ENCODE results near the gene SAMD10. TPM values are rescaled to one million over a fixed set of nuclear protein-coding genes. Genes with fewer than 3 reads are reported as not detected.
"Not testable (repeated sequence)": the region's sequence is repeated elsewhere in the genome, so short reads cannot be mapped to it uniquely, and the experiment has no call there.

Gene SAMD10
- total RNA-seq (2014; rRNA removed; shearing (Covaris generic)) = 0.08 TPM in 1 of 2 replicates, not detected in the other

- Histone ChIP-seq H3K36me3 (peaks cover 20% of the 10 kb centered on the region), H3K27me3 (peaks cover 2% of the 10 kb centered on the region; the same call in 1 of the 2 replicates), H3K9me3 (replicated peaks) (no peaks in the 10 kb centered on the region), H3K4me1 (peaks cover 18% of the 10 kb centered on the region), H3K4me3 (peak within 1 kb of the TSS; percentile 87), H3K27ac (peak within 1 kb of the TSS; percentile 86; the same call in 1 of the 2 replicates)
- peak in 1 of 2 experiments; percentile 48 for DNase-seq
Measured at GRCh38 chr20:63979557-63980316, at the start of gene SAMD10. Gene SAMD10 (minus strand): TSS chr20:63979642. CDS start chr20:63979467, 175 bp downstream.

- Histone ChIP-seq H3K9me3 (replicated peaks) (no peaks in the 10 kb centered on the region), H3K27me3 (no peaks in the 10 kb centered on the region), H3K4me1 (peaks cover 16% of the 10 kb centered on the region), H3K27ac (no peak overlapping the region), H3K4me3 (no peak overlapping the region), H3K36me3 (peaks cover 79% of the 10 kb centered on the region)
- no peak for DNase-seq
Measured at GRCh38 chr20:64027981-64028685, 48.7 kb upstream of the SAMD10 start.

GRCh38 chr20:64025826-64026412 is 46.5 kb upstream of the SAMD10 start:
- DNase-seq = no peak

GRCh38 chr20:64025101-64025825 is 45.8 kb upstream of the SAMD10 start:
- Histone ChIP-seq H3K27ac (no peak overlapping the region), H3K4me3 (no peak overlapping the region), H3K4me1 (peaks cover 5% of the 10 kb centered on the region), H3K9me3 (replicated peaks) (no peaks in the 10 kb centered on the region), H3K27me3 (no peaks in the 10 kb centered on the region), H3K36me3 (peaks cover 86% of the 10 kb centered on the region)
- no peak for DNase-seq

More at GRCh38 chr20:64025826-64026412, 46.5 kb upstream of the SAMD10 start:
- no peaks in the 10 kb centered on the region for H3K9me3 ChIP-seq (replicated peaks)
- H3K36me3 ChIP-seq = peaks cover 81% of the 10 kb centered on the region
- H3K4me1 ChIP-seq = peaks cover 11% of the 10 kb centered on the region
- H3K27ac ChIP-seq = no peak overlapping the region
- no peaks in the 10 kb centered on the region for H3K27me3 ChIP-seq
- no peak overlapping the region for H3K4me3 ChIP-seq

- Histone ChIP-seq H3K27me3 (no peaks in the 10 kb centered on the region), H3K4me1 (no peaks in the 10 kb centered on the region), H3K9me3 (replicated peaks) (no peaks in the 10 kb centered on the region), H3K36me3 (peaks cover 93% of the 10 kb centered on the region), H3K27ac (no peak overlapping the region), H3K4me3 (no peak overlapping the region)
- DNase-seq = no peak
Measured at GRCh38 chr20:64024141-64024990, 44.9 kb upstream of the SAMD10 start.

- H3K4me3 ChIP-seq = no peak overlapping the region
- H3K36me3 ChIP-seq = peaks cover 93% of the 10 kb centered on the region
- DNase-seq = no peak
- no peaks in the 10 kb centered on the region for H3K4me1 ChIP-seq
- H3K9me3 ChIP-seq (replicated peaks) = no peaks in the 10 kb centered on the region
- no peaks in the 10 kb centered on the region for H3K27me3 ChIP-seq
- H3K27ac ChIP-seq = no peak overlapping the region
Measured at GRCh38 chr20:64023361-64024140, 44.1 kb upstream of the SAMD10 start.

- Histone ChIP-seq H3K36me3 (peaks cover 93% of the 10 kb centered on the region), H3K27ac (no peak overlapping the region), H3K4me1 (no peaks in the 10 kb centered on the region), H3K27me3 (no peaks in the 10 kb centered on the region), H3K4me3 (no peak overlapping the region), H3K9me3 (replicated peaks) (no peaks in the 10 kb centered on the region)
- DNase-seq = no peak
Measured at GRCh38 chr20:64022671-64023360, 43.4 kb upstream of the SAMD10 start.

- Histone ChIP-seq H3K4me1 (no peaks in the 10 kb centered on the region), H3K36me3 (peaks cover 89% of the 10 kb centered on the region), H3K27ac (no peak overlapping the region), H3K4me3 (no peak overlapping the region), H3K9me3 (replicated peaks) (no peaks in the 10 kb centered on the region), H3K27me3 (no peaks in the 10 kb centered on the region)
- DNase-seq = no peak
Measured at GRCh38 chr20:64021124-64021975, 41.9 kb upstream of the SAMD10 start.

- Histone ChIP-seq H3K27me3 (no peaks in the 10 kb centered on the region), H3K36me3 (peaks cover 80% of the 10 kb centered on the region), H3K4me3 (no peak overlapping the region), H3K9me3 (replicated peaks) (no peaks in the 10 kb centered on the region), H3K4me1 (no peaks in the 10 kb centered on the region), H3K27ac (no peak overlapping the region)
- DNase-seq = no peak
Measured at GRCh38 chr20:64015635-64016034, 36.2 kb upstream of the SAMD10 start.

- H3K4me1 ChIP-seq; H3K27me3 ChIP-seq; H3K4me3 ChIP-seq; H3K9me3 ChIP-seq (replicated peaks); H3K27ac ChIP-seq; DNase-seq: not testable (repeated sequence)
- peaks cover 81% of the 10 kb centered on the region for H3K36me3 ChIP-seq
Measured at GRCh38 chr20:64012385-64013154, 33.1 kb upstream of the SAMD10 start.

GRCh38 chr20:64011366-64011779 is 31.9 kb upstream of the SAMD10 start:
- no peak overlapping the region for H3K27ac ChIP-seq
- peaks cover 82% of the 10 kb centered on the region for H3K36me3 ChIP-seq
- peaks cover 5% of the 10 kb centered on the region; the same call in 1 of the 2 replicates for H3K9me3 ChIP-seq (replicated peaks)
- DNase-seq = no peak
- H3K27me3 ChIP-seq = no peaks in the 10 kb centered on the region
- H3K4me1 ChIP-seq = no peaks in the 10 kb centered on the region
- H3K4me3 ChIP-seq = no peak overlapping the region
